GM12875 (cell line): Measurements from ENCODE around the gene PYCR2.
"Not testable (repeated sequence)": the region's sequence is repeated elsewhere in the genome, so short reads cannot be mapped to it uniquely, and the experiment has no call there.

Source experiments
- H3K4me3 ChIP-seq: one replicate; pipeline ENCODE4 v1.5.1; 2011; ENCODE audit warnings: low read depth, low read length, control low read depth
- TF ChIP-seq, protein P1 (sequence below): IDR thresholded peaks from 2 replicates; pipeline ENCODE4 v1.5.1; 2011; ENCODE audit warnings: low read depth, mild to moderate bottlenecking, control low read depth, inconsistent platforms, low read length, moderate library complexity, borderline replicate concordance; ENCODE audit not compliant: insufficient read depth

Gene PYCR2

DNA sequence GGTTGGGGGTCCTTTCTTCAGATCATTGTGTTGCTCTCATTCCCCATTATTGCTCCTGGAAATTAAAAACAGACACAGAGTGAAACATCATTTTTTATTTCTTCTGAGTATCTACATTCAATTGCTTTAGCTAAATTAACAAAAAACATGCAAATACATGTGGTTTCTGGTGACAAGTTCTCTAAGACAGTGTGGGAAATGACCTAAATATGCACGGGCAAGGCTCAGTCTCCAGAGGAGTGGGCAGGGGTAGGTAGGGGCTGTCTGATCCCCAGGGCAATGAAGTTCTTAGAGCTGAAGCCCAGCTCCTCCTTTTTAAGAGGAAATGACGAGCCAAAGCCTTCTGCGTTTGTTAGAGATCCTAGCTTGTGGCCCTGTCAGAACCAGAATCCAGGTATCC, 12.5 kb upstream of the PYCR2 start:
- TF ChIP-seq, protein P1, sequence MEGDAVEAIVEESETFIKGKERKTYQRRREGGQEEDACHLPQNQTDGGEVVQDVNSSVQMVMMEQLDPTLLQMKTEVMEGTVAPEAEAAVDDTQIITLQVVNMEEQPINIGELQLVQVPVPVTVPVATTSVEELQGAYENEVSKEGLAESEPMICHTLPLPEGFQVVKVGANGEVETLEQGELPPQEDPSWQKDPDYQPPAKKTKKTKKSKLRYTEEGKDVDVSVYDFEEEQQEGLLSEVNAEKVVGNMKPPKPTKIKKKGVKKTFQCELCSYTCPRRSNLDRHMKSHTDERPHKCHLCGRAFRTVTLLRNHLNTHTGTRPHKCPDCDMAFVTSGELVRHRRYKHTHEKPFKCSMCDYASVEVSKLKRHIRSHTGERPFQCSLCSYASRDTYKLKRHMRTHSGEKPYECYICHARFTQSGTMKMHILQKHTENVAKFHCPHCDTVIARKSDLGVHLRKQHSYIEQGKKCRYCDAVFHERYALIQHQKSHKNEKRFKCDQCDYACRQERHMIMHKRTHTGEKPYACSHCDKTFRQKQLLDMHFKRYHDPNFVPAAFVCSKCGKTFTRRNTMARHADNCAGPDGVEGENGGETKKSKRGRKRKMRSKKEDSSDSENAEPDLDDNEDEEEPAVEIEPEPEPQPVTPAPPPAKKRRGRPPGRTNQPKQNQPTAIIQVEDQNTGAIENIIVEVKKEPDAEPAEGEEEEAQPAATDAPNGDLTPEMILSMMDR = no peak
- no peak overlapping the region for H3K4me3 ChIP-seq

DNA sequence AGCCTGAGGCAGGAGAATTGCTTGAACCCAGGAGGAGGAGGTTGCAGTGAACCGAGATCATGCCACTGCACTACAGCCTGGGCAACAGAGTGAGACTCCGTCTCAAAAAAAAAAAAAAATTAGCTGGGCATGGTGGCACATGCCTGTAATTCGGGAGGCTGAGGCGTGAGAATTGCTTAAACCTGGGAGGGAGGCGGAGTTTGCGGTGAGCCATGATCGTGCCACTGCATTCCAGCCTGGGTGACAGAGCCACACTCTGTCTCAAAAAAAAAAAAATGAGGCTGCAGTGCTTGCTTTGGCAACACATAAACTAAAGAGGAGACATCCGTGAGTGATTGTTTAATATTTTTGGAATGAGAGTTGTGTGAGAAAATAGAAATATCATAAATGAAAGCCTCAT, 12.0 kb upstream of the PYCR2 start:
- not testable (repeated sequence) for H3K4me3 ChIP-seq

DNA sequence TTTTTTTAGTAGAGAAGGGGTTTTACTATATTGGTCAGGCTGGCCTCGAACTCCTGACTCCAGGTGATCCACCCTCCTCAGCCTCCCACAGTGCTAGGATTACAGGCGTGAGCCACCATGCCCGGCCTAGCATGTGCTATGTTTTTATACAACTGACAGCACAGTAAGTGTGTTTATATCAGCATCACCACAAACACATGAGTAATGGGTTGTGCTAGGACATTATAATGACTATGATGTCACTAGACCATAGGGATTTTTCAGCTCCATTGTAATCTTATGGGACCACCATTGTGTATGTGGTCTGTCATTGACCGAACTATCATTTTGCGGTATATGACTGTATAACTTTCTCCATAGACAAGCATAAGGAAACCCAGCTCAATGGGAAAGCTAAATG, 10.7 kb upstream of the PYCR2 start:
- H3K4me3 ChIP-seq = no peak overlapping the region
- TF ChIP-seq, protein P1 = no peak

DNA sequence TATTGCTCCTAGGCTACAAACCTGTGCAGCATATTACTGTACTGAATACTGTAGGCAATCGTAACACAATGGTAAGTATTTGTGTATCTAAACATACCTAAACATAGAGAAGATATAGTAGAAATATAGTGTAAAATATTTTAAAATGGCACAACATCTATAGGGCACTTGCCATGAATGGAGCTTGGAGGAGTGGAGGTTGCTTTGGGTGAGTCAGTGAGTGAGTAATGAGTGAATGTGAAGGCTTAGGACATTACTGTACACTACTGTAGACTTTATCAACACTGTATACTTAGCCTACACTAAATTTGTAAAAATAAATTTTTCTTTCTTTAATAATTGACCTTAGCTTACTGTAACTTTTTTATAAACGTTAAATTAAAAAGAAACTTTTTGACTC, 9.0 kb upstream of the PYCR2 start:
- H3K4me3 ChIP-seq = no peak overlapping the region
- TF ChIP-seq, protein P1 = no peak

DNA sequence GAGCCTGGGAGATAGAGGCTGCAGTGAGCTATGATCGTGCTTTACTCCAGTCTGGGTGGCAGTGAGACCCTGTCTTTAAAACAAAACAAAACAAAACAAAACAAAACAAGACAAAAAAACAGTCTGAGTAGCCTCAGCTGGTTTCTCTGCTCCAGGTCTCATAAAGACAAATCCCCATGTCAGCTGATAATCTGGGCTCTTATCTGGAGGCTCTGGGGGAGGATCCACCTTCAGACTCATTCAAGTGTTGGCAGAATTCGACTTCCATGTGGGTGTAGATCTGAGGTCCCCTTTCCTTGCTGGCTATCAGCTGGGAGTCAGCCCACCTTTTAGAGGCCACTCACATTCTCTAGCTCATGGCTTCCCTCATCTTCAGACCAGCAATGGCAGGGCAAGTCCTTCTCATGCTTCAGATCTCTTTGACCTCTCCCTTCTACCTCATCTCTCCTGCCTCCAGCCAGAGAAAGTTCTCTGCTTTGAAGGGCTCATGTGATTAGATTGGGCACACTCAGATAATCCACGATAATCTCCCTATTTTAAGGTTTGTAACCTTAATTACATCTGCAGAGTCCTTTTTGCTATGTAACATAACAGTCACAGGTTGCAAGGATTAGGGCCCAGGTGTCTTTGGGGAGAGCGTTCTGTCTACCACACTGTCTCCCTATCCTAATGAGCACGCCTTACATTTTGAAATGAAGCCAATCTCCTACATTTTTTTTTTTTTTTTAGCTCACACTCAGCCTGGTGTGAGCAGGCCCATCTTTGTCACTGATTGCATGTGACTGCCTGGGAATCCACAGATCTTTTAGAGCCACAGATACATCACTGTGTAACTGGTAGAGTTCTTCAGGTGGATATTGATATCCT, 7.5 kb upstream of the PYCR2 start:
- H3K4me3 ChIP-seq = no peak overlapping the region
- TF ChIP-seq, protein P1 = no peak

DNA sequence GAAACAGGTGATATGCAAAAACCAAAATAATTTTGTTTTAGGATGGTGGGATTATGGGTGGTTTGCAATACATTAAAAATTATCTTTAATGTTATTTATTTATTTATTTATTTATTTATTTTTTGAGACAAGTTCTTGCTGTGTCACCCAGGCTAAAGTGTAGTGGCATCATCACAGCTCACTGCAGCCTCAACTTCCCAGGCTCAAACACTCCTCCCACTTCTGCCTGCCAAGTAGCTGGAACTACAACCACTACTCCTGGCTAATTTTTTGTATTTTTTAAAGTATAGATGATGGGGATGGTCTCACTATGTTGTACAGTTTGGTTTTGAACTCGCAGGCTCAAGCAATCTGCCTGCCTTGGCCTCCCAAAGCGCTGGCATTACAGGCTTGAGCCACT, 6.5 kb upstream of the PYCR2 start:
- TF ChIP-seq, protein P1 = no peak
- no peak overlapping the region for H3K4me3 ChIP-seq

DNA sequence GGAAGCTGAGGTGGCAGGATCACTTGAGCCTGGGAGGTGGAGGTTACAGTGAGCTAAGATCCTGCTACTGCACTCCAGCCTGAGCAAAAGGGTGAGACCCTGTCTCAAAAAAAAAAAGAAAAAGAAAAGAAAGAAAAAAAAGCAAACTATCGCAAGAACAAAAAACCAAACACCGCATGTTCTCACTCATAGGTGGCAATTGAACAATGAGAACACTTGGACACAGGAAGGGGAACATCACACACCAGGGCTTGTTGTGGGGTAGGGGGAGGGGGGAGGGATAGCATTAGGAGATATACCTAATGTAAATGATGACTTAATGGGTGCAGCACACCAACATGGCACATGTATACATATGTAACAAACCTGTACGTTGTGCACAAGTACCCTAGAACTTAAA, 5.4 kb upstream of the PYCR2 start:
- H3K4me3 ChIP-seq = not testable (repeated sequence)

DNA sequence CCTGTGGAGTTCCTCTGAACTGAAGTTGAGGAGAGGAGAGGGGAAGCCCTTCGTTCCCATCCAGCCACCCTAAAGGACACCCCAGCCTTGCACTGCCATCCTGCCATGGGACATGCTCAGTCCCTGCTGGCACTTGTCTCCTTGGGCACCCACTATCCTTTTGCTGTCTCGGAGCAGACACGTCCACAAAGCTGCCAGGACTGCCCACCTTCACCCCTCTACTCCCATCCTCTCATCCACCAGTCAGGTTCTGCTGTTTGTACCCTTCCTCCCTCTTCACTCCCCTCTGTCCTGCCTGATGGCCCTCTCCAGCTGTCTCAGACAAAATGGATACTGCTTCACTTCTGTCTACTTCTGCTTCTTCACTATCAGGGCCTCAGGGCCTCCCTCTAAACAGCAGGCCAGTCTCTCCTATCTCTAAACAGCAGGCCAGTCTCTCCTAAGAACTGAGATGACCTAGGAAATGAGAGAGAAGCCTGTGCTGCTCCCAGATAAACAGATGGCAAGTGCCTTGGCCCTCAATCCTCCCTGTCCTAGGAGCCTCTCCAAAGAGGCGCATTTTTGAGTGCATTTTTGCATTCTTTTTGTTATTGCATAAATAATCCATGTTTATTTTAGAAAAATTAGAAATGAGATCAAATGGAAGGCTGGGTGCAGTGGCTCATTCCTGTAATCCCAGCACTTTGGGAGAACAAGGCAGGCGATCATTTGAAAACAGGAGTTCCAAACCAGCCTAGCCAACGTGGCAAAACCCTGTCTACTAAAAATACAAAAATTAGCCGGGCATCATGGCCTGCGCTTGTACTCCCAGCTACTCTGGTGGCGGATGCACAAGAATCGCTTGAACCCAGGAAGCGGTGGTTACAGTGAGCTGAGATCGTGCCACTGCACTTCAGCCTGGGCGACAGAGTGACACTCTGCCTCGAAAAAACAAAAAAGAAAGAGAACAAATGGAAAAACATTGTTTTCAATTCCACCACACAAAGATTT, 4.4 kb upstream of the PYCR2 start:
- TF ChIP-seq, protein P1 = no peak
- no peak overlapping the region for H3K4me3 ChIP-seq
